Non-pigmented ciliary epithelial cell (primary cell): ENCODE results near the gene CC2D2A.

ENCODE experiments used
- DNase-seq: peaks from one replicate; pipeline ENCODE4 v3.0.0-alpha.2; 2010; ENCODE audit warnings: low read depth

CC2D2A gene

GRCh38 chr4:15466596-15466995 lies 3.1 kb upstream of the CC2D2A start:
- DNase-seq: no peak

- no peak for DNase-seq
Measured at GRCh38 chr4:15470128-15470475, 420 bp downstream of the CC2D2A start.

- DNase-seq: no peak
Measured at GRCh38 chr4:15476396-15476795, 6.7 kb downstream of the CC2D2A start.

- no peak for DNase-seq
Measured at GRCh38 chr4:15478724-15479088, 9.0 kb downstream of the CC2D2A start.

GRCh38 chr4:15479089-15479912 lies 9.6 kb downstream of the CC2D2A start:
- no peak for DNase-seq

- no peak for DNase-seq
Measured at GRCh38 chr4:15479913-15480185, 10.2 kb downstream of the CC2D2A start.

GRCh38 chr4:15481961-15482745 lies 12.5 kb downstream of the CC2D2A start:
- DNase-seq: no peak

- no peak for DNase-seq
Measured at GRCh38 chr4:15482842-15483241, 13.2 kb downstream of the CC2D2A start.

- DNase-seq: no peak
Measured at GRCh38 chr4:15488136-15488535, 18.5 kb downstream of the CC2D2A start.

GRCh38 chr4:15488658-15489470 lies 19.2 kb downstream of the CC2D2A start:
- no peak for DNase-seq

- no peak for DNase-seq
Measured at GRCh38 chr4:15489551-15489950, 19.9 kb downstream of the CC2D2A start.

- no peak for DNase-seq
Measured at GRCh38 chr4:15493411-15493810, 23.7 kb downstream of the CC2D2A start.

GRCh38 chr4:15495621-15496020 lies 25.9 kb downstream of the CC2D2A start:
- DNase-seq: no peak

- DNase-seq: no peak
Measured at GRCh38 chr4:15498356-15498755, 28.7 kb downstream of the CC2D2A start.

GRCh38 chr4:15500701-15501100 lies 31.0 kb downstream of the CC2D2A start:
- no peak for DNase-seq

- no peak for DNase-seq
Measured at GRCh38 chr4:15501941-15502340, 32.3 kb downstream of the CC2D2A start.

- DNase-seq: no peak
Measured at GRCh38 chr4:15502384-15502783, 32.7 kb downstream of the CC2D2A start.

GRCh38 chr4:15504041-15504440 lies 34.4 kb downstream of the CC2D2A start:
- DNase-seq: no peak

- peak; percentile 60 for DNase-seq
Measured at GRCh38 chr4:15506464-15506863, 36.8 kb downstream of the CC2D2A start.

- no peak for DNase-seq
Measured at GRCh38 chr4:15507679-15508078, 38.0 kb downstream of the CC2D2A start.

GRCh38 chr4:15510961-15511360 lies 41.3 kb downstream of the CC2D2A start:
- no peak for DNase-seq

GRCh38 chr4:15513545-15513944 lies 43.9 kb downstream of the CC2D2A start:
- no peak for DNase-seq

- no peak for DNase-seq
Measured at GRCh38 chr4:15515106-15515505, 45.4 kb downstream of the CC2D2A start.
